NCI-H146 (cell line): Measurements from ENCODE around the gene ATN1.

Experiments
- DNase-seq: peaks from one replicate; lab custom pipeline; 2025; lab: John Stamatoyannopoulos, UW

ATN1 gene

DNA sequence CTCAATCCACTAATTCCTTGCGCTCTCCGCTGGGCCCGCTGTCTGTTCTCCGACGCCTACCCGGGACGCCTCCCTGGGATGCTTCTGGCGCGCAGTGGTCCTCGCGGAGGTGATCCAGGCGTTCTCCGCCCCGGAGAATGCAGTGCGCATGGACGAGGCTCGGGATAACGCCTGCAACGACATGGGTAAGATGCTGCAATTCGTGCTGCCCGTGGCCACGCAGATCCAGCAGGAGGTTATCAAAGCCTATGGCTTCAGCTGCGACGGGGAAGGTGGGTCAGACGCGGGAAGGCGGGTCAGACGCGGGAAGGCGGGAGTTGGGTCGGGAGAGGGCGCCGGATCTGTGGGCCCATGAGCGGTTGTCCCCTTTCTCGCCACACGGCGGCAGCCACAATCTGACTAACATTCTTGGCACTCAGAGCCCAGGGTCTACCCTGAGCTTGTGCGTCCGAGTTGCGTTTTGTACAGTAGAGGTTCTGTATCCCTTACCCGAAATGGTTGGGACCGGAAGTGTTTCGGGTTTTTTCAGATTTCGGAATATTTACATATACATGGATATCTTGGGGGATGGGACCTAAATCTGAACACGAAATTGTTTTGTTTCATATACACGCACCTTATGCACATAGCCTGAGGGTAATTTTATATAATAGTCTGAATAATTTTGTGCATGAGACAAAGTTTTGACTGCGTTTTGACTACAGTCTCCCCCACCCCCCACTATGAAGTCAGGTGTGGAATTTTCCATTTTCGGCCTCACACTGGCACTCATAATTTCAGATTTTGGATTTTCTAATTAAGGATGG, 16.8 kb downstream of the ATN1 start:
- DNase-seq, result peak; percentile 99

DNA sequence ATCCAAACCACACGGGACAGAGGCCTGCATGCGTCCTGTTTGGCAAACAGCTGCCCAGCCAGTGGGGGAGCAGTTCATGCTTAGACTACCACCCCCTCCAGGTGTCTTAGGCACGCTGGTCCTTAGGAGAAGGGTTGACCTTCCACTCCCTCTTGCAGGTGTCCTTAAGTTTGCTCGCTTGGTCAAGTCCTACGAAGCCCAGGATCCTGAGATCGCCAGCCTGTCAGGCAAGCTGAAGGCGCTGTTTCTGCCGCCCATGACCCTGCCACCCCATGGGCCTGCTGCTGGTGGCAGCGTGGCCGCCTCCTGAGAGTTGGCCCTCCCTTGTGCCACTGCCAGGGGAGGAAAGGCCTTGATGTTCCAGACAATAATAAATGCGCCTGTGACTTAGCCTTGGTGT, 17.9 kb downstream of the ATN1 start:
- no peak for DNase-seq

DNA sequence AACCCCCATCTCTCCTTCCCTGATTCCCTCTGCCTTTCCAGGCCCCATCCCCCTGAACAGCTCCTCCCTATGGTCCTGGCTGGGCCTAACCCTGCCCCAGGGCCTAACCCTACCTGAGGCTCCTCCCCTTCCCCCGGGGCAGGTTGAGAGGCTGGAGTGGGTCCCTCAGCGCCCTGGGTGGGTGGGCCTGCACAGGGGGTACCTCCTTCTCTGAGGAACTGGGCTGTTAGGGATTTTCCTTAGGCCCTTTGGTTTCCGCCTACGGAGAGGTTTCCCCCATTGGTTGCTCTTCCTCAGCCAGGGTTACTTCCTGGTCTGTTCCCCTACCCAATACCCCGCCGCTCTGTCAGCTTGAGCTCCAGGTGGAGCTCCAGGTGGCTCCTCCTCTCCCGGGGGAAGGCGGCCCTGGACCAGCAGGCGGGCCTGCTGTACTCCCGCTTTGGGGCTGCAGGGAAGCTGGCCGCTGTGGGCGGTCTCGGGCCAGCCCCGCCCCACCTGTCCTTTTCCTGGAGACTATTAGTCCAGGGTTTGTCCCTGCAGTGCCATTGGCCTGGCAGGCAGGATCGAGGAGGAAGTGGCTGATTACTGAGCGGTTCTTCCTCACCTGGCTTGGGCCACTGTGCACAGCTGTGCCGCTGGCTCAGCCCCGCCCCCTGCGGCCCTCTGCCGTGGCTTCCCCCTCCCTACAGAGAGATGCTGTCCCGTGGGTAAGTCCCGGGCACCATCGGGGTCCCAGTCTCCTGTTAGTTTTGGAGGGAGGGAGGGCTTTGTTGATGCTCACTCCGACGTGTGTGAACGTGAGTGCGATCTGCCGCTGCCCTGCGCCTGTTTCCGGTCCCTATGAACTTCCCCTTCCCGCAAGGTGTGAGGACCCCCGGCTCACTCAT, 18.5 kb downstream of the ATN1 start:
- DNase-seq, result peak; percentile 100

DNA sequence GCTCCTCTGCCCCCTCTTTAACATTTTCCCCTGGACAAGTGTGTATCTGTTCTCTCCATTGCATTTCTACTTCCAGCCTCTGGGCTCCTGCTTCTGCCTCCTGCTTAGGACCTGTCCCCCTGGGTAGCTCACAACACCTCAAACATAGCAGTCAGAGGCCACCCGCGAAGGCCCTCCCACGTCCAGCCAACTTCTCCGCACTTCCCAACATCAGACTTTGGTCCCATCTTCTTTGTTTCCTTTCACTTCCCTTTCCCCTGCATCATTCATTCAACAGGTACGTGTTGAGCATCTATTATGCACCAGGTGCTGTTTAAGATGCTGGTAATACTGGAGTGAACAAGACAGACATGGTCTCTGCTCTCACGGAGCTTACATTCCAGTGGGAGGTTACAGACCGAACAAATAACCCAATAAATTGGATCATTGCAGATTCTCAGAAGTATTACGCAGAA, 19.2 kb downstream of the ATN1 start:
- no peak for DNase-seq

DNA sequence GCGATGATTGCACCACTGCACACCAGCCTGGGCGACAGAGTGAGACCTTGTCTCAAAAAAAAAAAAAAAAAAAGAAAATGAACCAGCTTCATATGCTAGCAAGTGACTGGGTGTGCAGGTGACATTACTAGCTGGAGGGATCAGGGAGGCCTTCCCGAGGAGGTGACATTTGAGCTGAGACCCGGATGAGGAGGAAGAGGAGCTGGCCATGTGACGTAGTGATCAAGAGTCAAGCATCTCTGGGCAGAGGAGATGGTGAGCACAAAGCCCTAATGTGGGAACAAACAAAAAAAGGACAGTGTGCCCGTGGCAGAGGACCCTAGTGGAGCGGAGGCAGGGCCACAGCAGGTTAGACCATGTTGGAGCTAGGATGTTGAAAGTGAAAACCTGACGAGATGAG, 19.9 kb downstream of the ATN1 start:
- no peak for DNase-seq

DNA sequence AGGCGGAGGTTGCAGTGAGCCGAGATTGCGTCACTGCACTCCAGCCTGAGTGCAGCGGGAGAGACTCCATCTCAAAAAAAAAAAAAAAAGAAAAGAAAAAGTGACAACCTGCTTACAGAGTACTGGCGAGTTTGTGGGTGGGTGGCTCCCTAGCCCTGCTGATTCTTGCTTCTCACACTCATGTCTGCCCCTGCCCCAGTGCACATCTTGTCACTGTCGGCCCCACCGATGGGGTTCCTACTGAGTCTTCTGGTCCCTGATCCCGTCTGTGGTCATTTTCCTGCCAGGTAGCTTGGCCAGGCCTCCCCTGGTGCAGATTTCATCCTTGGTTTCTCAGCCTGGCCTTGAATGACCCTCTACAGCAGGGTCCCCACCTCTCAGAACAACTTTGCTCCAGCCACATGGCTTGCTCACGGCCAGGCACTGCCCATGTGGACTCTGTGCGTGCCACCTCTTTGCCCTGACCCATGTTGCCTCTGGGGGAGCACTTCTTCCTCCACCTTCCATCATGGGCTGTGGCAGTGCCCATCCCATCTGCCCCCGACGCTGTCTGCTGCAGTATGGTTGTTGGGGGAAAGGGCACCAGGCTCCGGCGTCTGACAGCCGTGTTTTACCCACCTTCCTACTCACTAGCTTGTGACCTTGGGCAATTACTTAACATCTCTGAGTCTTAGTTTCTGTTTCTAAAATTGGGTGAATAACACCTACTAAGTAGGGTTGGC, 21.3 kb downstream of the ATN1 start:
- no peak for DNase-seq

DNA sequence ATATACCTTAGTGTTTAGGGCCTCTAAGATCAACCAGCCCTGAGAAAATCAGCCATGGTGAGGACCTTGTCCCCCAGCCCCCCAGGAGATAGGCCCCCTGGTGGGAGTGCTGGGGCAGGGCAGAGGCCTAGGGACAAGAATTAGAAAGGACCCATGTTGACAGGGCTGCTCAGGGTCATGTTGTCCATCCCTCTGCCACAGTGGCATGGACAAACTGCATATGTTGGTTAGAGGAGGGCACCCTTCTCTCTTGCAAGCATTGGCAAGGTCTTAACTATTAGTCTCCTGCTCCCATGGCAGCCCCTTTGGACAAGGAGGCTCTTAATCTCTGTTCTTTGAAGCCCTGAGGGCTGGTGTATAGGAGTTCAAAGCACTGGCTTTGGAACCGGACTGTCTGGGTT, 22.6 kb downstream of the ATN1 start:
- DNase-seq, result no peak

DNA sequence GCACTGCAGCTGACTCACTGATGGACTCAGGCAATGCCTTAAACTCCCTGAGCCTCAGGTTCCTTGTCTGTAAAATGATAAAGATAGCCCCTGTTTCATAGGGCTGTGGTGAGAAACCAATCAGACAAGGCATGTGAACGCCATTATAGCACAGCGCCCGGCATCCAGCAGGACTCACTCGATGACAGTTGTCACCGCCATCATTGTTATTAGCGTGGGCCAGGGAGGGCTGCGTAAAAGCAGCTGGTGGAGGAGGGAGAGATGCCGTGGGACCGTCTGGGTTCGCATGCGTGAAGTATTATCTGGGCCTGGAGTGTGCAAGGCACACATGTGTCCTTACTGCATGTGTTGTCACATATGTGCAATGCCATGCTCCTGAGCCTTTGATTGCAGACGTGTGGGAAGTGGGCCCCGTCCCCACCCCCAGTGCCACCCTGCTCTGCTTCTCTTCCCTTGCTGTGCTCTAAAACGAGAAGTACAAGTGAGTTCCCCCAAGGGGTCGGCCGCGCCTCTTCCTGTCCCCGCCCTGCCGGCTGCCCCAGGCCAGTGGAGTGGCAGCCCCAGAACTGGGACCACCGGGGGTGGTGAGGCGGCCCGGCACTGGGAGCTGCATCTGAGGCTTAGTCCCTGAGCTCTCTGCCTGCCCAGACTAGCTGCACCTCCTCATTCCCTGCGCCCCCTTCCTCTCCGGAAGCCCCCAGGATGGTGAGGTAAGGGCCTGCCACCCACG, 23.2 kb downstream of the ATN1 start, which contains the start of gene PTPN6:
TSS of gene PTPN6 (plus strand) at position 546 of the 730 bp plus-strand sequence. CDS start at position 703, 157 bp downstream.
- DNase-seq, result no peak

DNA sequence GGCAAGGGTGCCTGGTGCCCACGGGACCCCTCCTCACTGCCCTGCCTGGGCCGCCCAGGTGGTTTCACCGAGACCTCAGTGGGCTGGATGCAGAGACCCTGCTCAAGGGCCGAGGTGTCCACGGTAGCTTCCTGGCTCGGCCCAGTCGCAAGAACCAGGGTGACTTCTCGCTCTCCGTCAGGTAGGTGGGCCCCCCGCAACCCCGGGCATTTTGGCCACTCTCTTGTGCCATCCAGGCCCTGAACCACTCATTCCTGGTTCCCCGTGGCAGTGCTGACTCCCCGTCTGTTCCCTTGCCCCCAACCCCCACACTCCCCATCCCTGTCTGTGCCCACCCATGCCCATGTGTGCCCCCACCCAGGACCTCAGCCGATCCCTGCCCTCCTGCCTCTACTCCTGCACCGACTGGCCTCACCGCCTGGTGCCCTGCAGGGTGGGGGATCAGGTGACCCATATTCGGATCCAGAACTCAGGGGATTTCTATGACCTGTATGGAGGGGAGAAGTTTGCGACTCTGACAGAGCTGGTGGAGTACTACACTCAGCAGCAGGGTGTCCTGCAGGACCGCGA, 23.9 kb downstream of the ATN1 start:
- no peak for DNase-seq

DNA sequence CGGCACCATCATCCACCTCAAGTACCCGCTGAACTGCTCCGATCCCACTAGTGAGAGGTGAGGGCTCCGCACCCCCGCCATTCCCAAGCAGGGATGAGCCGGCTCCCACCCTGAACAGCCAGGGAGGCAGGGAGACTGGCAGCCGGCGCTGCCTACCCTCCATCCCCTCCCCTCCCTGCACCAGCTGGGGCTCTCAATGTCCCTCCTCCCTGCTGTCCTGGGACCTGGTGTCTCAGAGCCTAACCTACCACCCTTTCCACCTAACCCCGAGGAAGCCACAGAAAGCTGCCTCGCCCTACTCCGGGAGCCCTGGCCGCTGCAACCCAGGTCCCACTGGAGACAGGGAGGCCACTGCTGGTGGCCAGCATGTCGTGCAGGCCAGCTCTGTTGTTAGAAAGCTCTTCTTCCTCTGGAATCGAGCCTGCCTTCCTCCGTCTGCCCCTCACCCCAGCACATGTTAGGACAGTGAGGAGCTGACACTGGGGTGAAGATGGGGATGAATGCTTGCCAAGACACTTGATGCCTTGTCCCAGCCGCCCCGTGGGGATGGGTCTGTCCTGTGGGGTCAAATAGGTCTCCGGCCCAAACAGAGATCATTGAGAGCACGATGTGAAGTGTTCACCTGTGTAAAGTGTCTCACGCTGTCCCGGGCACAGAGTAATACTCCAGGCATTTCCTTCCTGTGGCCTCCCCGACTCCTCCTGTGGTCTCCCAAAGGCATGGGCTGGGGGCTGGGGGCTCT, 24.5 kb downstream of the ATN1 start:
- DNase-seq, result no peak

DNA sequence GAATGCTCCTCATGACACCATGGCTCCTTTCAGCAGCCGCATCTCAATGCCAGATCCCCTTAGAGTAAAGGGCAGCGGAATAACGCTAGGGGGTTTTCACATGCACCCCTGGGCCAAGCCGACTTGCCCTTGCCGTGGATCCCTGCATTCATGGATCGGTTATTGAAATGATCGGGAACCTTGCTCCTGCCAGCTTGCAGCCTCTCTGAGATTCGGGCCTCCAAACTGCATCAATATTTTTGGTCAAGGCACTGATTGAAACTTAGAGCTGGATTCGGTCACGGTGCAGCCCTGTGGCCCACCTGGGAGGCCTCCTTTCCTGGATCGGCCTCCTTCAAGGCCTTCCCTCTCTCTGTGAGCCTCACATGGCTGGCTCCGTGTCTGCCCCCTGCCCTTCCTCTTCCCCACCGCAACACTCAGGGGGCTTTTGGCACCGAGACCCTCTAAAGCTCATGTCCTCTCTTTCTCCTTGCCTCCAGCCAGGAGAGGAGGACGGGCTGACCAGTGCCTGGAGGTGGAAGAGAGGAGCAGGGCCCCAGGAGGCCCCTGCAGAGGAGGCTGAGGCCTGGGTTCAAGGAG, 25.2 kb downstream of the ATN1 start:
- DNase-seq, result no peak

DNA sequence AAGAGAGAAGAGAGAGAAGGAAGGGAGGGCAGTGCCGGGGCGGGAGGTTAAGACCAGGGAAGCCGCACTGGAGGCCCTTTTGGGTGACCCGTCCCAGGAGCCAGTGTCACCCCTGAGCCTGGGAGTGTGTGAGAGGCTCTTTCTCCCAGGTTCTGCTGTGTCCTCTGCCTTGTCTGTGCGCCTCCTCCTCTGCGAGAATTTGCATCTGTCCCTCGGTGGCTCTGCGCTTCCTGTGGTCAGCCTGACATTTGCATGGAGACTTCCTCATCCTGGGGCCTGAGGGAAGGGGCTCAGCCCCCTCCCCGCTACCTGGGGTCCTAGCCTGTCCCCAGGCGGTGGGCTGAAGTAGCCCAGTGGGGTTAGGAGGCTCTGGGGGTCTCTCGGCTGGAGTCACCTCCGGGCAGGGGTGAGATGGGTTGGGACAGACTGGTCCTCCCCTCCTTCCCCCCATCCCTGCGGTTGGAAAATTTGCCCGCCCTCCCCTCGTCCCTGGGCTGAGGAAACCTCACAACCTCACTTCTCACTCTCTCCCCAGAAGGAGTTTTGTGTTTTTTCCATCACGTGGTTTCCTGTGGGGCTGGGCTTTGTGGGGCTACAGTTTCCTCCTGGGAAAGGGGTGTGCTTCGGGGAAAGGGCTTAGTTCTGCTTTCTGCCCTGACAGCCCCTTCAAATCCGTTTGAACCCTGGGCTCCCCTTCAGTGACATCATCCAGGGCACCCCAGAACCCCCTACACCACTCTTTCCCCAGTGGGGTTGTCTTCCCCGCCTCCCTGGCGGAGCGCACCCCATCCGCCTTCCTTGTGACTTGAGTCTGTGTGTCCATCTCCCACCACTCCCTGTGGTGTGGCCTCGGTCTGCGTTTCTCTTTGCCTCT, 25.9 kb downstream of the ATN1 start:
- no peak for DNase-seq

DNA sequence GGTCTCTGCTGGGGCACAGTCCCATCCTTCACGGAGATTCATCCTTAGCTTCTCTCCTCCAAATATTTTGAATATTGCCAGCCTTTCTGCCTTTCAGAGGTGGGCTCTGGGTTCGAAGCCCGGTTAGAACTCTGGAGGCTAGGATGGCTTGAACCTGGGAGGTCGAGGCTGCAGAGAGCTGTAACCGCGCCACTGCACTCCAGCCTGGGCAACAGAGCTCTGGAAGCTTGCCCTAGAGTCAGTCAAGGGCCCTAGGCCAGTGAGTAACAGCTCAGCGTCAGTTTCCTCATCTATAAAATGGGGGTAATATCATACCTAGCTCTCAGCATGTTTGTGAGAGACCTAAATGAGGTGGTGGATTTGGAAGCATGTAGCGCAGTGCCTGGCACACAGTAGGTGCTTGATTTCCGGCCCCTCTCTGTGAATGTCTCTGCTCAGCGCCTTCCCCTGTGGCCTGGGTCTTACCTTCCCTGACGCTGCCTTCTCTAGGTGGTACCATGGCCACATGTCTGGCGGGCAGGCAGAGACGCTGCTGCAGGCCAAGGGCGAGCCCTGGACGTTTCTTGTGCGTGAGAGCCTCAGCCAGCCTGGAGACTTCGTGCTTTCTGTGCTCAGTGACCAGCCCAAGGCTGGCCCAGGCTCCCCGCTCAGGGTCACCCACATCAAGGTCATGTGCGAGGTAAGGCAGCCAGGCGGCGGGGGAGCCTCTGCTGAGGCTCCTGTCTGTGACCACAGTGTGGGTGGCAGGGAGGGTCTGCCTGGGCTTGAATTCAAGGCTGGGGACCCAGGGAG, 26.8 kb downstream of the ATN1 start:
- no peak for DNase-seq

DNA sequence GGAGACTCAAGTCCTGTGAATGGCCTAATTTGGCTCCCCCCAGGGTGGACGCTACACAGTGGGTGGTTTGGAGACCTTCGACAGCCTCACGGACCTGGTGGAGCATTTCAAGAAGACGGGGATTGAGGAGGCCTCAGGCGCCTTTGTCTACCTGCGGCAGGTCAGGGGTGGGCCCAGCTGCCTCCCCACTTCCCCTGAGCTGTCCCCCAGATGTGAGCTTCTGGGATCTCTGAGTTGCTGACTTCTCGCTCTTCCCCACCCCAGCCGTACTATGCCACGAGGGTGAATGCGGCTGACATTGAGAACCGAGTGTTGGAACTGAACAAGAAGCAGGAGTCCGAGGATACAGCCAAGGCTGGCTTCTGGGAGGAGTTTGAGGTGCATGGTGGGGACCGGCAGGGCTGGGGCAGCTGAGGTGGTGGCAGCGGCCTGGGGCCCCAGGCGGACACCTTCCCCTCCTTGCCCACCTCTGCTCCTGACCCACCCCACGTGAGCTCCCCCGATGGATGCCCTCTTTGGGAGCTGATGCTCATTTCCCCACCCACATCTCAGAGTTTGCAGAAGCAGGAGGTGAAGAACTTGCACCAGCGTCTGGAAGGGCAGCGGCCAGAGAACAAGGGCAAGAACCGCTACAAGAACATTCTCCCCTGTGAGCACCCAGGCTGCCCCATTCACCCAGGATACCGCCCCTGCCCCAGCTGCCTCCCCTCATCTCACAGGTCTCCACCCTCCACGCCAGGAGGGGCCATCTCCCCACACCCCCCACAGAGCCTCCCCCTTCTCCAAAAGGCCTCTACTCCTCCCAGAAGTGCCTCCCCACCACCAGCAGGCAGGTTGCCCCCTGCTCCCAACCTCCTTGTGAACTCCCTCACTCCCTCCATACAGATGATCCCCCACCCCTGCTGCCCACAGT, 27.6 kb downstream of the ATN1 start:
- no peak for DNase-seq

DNA sequence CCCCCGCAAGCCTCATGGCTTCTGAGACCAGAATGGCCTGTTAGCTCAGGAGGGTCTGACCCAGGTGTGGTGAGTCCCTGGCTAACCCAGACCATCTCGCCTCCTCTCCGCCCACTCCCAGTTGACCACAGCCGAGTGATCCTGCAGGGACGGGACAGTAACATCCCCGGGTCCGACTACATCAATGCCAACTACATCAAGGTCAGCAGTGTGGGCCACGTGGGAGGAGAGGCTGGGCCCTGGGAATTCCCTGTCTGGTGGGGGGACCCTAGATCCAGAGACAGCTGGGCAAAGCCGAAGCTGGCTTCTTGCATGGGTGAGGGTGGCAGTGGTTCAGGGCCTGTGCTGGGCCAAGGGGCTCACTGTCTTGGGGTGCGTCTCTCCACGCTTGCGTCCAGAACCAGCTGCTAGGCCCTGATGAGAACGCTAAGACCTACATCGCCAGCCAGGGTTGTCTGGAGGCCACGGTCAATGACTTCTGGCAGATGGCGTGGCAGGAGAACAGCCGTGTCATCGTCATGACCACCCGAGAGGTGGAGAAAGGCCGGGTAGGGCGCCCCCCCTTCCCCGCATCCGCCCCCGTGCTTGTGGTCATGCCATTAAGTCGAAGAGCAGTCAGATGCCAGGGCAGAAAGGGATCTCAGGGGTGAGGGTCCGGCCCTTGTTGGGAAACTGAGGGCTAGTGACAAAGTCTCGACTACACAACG, 28.4 kb downstream of the ATN1 start:
- no peak for DNase-seq

DNA sequence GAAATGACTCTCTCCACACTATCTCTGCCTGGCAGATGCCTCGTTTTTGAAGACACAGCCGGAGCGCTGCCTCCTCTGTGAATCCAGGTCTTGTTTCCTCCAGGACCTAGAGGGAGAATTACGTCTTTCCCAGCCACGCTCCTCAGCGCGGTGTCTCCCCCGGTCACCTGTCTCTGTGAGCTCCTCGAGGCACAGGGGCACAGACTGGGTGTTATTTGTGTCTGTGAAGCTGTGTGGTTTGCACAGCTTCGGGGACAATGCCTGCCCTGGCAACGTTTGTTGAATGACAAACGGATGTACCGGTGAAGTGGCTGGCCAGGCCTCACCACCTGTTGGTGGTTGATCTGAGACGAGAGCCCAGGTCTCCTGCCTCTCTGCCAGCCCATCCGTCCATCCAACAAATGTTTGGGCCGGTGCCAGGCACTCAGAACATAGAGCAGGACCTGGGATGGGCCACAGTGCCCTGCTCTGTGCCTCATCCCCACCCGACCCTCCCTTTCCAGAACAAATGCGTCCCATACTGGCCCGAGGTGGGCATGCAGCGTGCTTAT, 29.5 kb downstream of the ATN1 start:
- no peak for DNase-seq
